Activated B cell treated with CpG ODN at 0.5 μM for 24 hours (primary cell): Measurements from ENCODE around the gene CASQ1. TPM values are rescaled to one million over a fixed set of nuclear protein-coding genes. Genes with fewer than 3 reads are reported as not detected.

ENCODE experiments used
- ATAC-seq: fragments of 200-7000 bp; cut with Tn5 transposase; one replicate; pipeline ENCODE4 v1.10.0; 2021; ENCODE audit warnings: low read depth, mild to moderate bottlenecking, moderate library complexity
- CTCF ChIA-PET: fragments of 350-600 bp; sonication (Branson Sonifier 250); formaldehyde crosslinking; loops from one replicate; lab custom pipeline; 2021; ENCODE audit warnings: antibody characterized with exemption; lab: Charles Lee
- POLR2A ChIA-PET: fragments of 350-600 bp; sonication (Branson Sonifier 250); formaldehyde crosslinking; loops from one replicate; lab custom pipeline; 2021; ENCODE audit warnings: antibody characterized with exemption; lab: Charles Lee
- DNase-seq: peaks from one replicate; pipeline ENCODE4 v3.0.0; 2022
- H3K27ac Mint-ChIP-seq: one replicate; pipeline ENCODE4 v1.8.0; 2020; ENCODE audit warnings: mixed read lengths
- H3K27me3 Mint-ChIP-seq: one replicate; pipeline ENCODE4 v1.8.0; 2021; ENCODE audit warnings: mixed read lengths
- H3K36me3 Mint-ChIP-seq: one replicate; pipeline ENCODE4 v1.8.0; 2021; ENCODE audit warnings: low read depth, mixed read lengths
- H3K4me1 Mint-ChIP-seq: one replicate; pipeline ENCODE4 v1.8.0; 2021; ENCODE audit warnings: mixed read lengths
- H3K4me3 Mint-ChIP-seq: one replicate; pipeline ENCODE4 v1.8.0; 2020; ENCODE audit warnings: mild to moderate bottlenecking, mixed read lengths
- H3K9me3 Mint-ChIP-seq: one replicate; pipeline ENCODE4 v1.8.0; 2020; ENCODE audit warnings: mixed read lengths
- intact Hi-C: fragments of 100-400 bp; cut with micrococcal nuclease; formaldehyde crosslinking; loops from one replicate; pipeline ENCODE4 v1.15.1; 2024
- total RNA-seq: library from RNA; stranded (reverse); gene quantifications from 2 replicates; pipeline ENCODE4 v1.2.3, GENCODE V29; 2022
- TF ChIP-seq, protein P1 (sequence below): fragments of 200-600 bp; IDR thresholded peaks from one replicate; pipeline ENCODE4 v1.8.0; 2022; ENCODE audit warnings: antibody characterized with exemption, mild to moderate bottlenecking

CASQ1 gene
- total RNA-seq, 1 donor from 2014 or later, result not detected

DNA sequence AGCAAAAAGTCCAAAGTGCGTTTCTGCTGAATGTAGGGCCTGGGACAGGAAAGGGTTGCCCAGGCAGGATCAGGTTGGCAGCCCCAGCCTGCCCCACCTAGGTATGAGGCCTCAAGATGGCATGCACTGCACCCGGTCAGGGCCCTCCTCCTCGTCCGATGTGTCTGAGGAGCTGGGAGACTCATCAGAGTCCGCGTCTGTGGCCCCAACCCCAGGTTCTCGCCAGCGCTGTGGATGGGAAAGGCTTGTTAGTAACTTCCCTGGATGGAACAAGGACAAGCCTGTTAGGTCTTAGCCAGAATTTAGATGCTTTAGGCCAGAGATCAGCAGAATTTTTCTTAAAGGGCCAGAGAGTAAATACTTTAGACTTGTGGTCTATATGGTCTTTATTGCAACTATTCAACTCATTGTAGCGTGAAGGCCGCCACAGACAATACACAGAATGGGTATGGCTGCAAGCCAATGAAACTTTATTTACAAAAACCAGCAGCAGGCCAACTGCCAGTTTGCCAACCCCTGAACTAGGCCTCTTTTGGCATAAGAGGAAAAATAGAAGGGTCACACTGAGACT lies 27.2 kb downstream of the CASQ1 start:
- TF ChIP-seq, protein P1, sequence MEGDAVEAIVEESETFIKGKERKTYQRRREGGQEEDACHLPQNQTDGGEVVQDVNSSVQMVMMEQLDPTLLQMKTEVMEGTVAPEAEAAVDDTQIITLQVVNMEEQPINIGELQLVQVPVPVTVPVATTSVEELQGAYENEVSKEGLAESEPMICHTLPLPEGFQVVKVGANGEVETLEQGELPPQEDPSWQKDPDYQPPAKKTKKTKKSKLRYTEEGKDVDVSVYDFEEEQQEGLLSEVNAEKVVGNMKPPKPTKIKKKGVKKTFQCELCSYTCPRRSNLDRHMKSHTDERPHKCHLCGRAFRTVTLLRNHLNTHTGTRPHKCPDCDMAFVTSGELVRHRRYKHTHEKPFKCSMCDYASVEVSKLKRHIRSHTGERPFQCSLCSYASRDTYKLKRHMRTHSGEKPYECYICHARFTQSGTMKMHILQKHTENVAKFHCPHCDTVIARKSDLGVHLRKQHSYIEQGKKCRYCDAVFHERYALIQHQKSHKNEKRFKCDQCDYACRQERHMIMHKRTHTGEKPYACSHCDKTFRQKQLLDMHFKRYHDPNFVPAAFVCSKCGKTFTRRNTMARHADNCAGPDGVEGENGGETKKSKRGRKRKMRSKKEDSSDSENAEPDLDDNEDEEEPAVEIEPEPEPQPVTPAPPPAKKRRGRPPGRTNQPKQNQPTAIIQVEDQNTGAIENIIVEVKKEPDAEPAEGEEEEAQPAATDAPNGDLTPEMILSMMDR, result no peak
- ChIA-PET CTCF (interaction anchor here (1.8 to 4.6 kb wide), 2 partner anchors 18 to 26 kb away, joined by 6 to 74 read pairs; partner anchors contain the start of gene CASQ1), POLR2A (interaction anchor here (2.6 kb wide), 1 partner anchor 13 kb away, joined by 14 read pairs; the partner anchor contains the start of gene PEA15)
- H3K4me3 Mint-ChIP-seq, result no peak overlapping the region
- H3K4me1 Mint-ChIP-seq, result no peaks in the 10 kb centered on the region
- intact Hi-C loops, result no loop called here
- H3K27me3 Mint-ChIP-seq, result no peaks in the 10 kb centered on the region
- H3K36me3 Mint-ChIP-seq, result peaks cover 84% of the 10 kb centered on the region
- H3K27ac Mint-ChIP-seq, result peak overlapping the region; percentile 7
- ATAC-seq (no peak), DNase-seq (no peak)
- no peaks in the 10 kb centered on the region for H3K9me3 Mint-ChIP-seq

DNA sequence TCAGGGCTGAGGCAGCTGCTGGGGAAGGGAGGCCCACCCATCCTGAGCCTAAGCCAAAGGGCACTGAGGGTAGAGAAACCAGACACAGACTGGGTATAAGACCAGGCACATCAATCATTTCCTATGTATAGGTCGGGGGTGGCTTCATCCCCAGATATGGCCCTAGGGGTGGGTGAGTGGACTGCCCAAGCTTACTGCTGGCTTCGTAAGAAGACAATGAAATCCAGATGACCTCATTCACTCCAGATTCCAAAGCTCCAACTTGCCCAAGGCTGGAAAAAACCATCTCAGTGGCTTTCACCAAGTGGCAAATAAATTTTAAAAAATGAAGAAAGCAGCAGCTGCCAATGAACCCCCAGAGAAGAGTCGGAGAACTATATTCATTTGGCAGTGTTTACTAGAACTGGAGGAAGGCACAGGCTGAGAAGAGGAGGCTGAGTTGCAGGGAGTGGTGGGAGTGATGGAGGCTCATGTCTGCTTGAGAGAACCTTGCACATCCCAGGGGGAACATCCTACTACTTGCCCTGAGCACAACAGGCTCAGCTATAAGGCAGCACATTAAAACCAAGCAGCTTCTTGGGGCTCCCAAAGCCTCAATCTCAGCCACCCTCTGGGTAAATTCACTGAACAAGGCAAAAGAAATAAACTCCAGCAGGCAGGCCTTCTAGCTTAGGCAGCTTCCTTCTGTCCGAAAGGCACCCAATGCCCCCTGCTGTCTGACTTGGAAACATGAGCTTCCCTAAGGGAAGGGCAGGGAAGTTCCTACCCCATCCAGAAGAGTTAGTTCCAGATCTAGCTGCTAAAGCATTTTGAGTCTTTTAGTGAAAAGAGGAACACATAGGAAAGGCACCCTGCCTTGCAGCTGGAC lies 28.9 kb downstream of the CASQ1 start:
- H3K9me3 Mint-ChIP-seq, result no peaks in the 10 kb centered on the region
- peaks cover 66% of the 10 kb centered on the region for H3K36me3 Mint-ChIP-seq
- H3K4me1 Mint-ChIP-seq, result no peaks in the 10 kb centered on the region
- no peak for ATAC-seq
- H3K27ac Mint-ChIP-seq, result peak overlapping the region; percentile 20
- intact Hi-C loops, result loop anchor here (1.0 kb wide), 1 partner anchor 26 kb away; no protein-coding TSS in a partner anchor
- DNase-seq, result no peak
- no peak overlapping the region for H3K4me3 Mint-ChIP-seq
- no peaks in the 10 kb centered on the region for H3K27me3 Mint-ChIP-seq
- POLR2A ChIA-PET, result interaction anchor here (0.5 to 2.6 kb wide), 4 partner anchors 12 to 27 kb away, joined by 3 to 14 read pairs (median 4); partner anchors contain the start of gene PEA15
- CTCF ChIA-PET, result interaction anchor here (0.6 to 4.6 kb wide), 18 partner anchors 9 to 279 kb away, joined by 3 to 74 read pairs (median 5); partner anchors contain the start of gene CASQ1
- TF ChIP-seq, protein P1, result no peak

DNA sequence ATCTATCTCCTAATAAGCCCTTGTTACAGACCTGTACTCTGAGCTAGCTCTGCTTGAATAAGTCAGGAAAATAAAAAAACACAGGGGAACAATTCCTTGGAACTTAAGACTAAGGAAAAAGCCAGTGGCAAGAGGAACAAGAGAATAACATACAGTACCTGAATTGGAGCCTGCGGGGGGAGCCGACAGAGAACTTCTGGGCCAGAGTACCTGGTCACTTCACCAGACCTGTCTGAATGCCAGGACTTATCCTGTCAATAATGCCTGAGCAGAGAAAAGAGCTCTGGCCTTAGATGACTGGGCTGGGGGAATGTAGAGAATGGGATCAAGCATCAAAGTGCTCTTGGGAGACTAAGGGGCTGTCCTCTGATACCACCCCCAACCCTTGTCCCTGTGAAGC lies 29.9 kb downstream of the CASQ1 start:
- intact Hi-C loops, result no loop called here
- H3K27ac Mint-ChIP-seq, result no peak overlapping the region
- H3K9me3 Mint-ChIP-seq, result no peaks in the 10 kb centered on the region
- DNase-seq, result no peak
- POLR2A ChIA-PET, result interaction anchor here (0.5 to 2.6 kb wide), 6 partner anchors 9 to 28 kb away, joined by 3 to 14 read pairs (median 4); partner anchors contain the start of gene PEA15
- no peak overlapping the region for H3K4me3 Mint-ChIP-seq
- CTCF ChIA-PET, result interaction anchor here (1.0 to 4.6 kb wide), 14 partner anchors 9 to 156 kb away, joined by 3 to 74 read pairs (median 6); partner anchors contain the start of gene CASQ1
- H3K27me3 Mint-ChIP-seq, result no peaks in the 10 kb centered on the region
- H3K36me3 Mint-ChIP-seq, result peaks cover 56% of the 10 kb centered on the region
- TF ChIP-seq, protein P1, result no peak
- no peak for ATAC-seq
- no peaks in the 10 kb centered on the region for H3K4me1 Mint-ChIP-seq

DNA sequence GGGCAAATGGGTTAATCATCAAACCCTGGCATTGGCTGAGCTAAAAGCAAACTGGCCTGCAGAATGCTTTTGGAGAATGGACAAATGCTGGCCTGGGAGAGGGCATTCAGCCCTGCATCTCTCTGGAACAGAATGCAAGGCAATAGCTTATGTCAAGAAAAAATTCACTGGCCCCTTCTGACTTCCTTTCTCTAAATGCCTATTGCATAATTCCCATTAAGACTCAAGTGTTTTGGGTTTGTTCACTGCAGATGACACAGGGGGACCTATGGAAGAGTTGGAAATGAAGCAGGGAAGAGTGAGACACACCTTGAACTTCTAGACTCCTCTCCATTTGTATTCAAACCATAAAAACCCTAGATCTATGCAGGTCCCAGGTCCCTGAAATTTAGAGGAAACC lies 30.7 kb downstream of the CASQ1 start:
- ATAC-seq (no peak), DNase-seq (no peak)
- TF ChIP-seq, protein P1, result no peak
- ChIA-PET POLR2A (interaction anchor here (1.2 kb wide), 1 partner anchor 28 kb away, joined by 3 read pairs; no protein-coding TSS in a partner anchor), CTCF (interaction anchor here (1.9 to 4.6 kb wide), 3 partner anchors 29 to 156 kb away, joined by 6 to 74 read pairs (median 26); partner anchors contain the start of gene CASQ1)
- no peak overlapping the region for H3K27ac Mint-ChIP-seq
- no peaks in the 10 kb centered on the region for H3K27me3 Mint-ChIP-seq
- H3K9me3 Mint-ChIP-seq, result no peaks in the 10 kb centered on the region
- intact Hi-C loops, result no loop called here
- H3K4me3 Mint-ChIP-seq, result no peak overlapping the region
- H3K4me1 Mint-ChIP-seq, result no peaks in the 10 kb centered on the region
- H3K36me3 Mint-ChIP-seq, result peaks cover 48% of the 10 kb centered on the region
